Kidney tubule cell (primary cell): ENCODE results near the gene GORASP2.
"Not testable (repeated sequence)": the region's sequence is repeated elsewhere in the genome, so short reads cannot be mapped to it uniquely, and the experiment has no call there.

ENCODE experiments used
- DNase-seq: peaks from one replicate; pipeline ENCODE4 v3.0.0-alpha.2; 2018; ENCODE audit warnings: low spot score

The GORASP2 gene

DNA sequence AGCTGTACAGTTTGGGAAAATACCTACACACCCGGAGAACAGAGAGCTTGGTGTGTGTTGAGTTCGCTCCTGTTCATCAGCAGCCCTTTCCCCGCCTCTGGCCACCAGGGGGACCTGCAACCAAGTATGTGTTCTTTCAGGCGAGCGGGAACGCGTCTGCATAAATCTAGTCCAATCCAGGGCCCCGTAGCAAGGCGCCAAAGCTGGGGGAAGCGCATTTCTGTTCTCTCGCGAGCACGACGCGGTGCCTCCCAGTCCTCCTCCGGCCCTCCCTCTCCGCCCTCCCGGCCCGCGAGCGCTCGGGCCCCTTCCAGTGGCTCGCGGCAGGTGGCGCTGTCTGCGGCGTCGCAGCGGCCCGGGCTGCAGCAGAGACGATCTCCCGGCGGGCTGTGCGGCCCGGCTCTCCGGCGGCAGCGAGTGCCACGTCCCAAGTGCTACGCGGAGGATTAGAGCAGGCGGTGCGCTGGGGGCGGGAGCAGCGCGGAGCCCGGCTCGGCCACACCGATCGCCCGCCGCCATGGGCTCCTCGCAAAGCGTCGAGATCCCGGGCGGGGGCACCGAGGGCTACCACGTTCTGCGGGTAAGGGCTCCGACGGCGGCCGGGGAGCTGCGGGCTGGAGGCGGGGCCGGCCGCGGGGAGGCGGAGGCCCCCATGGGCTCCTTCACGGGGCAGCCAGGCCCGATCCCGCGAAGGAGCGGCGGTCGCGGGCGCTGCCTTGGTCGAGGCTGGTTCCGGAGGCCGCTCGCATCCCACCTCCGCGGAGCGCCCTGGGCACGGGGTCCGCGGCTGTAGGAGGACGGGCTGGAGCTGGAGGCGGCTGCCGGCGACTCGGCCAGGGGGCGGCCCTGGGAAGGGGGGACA, at the start of gene GORASP2:
TSS of gene GORASP2 (plus strand) at position 430 of the 862 bp plus-strand sequence. CDS start at position 518, 88 bp downstream.
- peak; percentile 99 for DNase-seq

DNA sequence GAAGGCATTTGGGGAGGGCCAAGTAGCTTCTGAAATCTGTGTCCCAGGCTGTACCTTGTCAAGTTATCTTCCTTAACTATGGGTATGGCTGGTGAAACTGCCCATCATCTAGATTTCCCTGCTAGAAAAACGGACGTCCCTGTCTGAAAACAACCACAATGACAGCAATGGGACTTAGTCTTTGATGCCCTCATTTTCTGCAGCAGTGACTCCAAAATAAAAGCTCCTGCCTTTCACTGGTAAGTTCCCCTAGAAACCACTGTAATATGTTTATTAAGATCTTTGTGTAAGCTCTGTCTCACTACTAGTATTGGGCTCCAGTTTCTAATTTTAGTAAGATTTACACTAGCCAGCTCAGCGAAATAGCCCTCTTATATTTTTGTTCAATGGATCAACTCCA, 47.2 kb upstream of the GORASP2 start:
- no peak for DNase-seq

DNA sequence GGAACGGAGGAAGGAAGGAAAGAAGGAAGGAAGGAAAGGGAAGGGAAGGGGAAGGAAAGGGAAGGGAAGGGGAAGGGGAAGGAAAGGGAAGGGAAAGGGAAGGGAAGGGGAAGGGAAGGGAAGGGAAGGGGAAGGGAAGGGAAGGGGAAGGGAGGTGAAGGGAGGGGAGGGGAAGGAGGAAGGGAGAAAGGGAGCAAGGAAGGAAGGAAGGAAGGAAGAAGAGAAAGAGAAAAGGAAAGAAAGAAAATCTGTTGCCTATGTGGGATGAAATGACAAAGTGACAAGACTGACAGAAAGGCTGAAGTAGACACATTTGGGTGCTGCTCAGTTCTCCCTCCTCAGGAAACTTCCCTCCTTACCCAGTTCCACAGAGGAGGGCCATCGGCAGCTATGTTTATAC, 46.3 kb upstream of the GORASP2 start:
- no peak for DNase-seq

DNA sequence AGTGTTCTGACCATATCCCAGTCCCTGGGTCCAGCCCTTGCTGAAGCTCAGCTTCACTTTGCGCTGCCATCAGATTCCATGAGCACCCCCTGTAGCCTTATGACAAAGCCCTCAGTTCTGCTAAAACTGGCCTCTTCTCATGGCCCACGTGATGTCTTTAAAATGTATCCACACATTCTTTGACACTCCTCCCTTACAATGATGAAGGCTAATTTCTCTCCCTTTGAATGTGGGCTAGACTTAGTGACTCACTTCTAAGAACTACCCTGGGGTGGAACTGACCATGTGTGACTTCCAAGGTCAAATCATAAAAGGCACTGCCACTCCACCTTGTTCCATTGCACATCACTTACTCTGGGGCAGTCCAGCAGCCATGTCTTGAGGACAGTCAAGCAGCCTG, 45.4 kb upstream of the GORASP2 start:
- peak; percentile 87 for DNase-seq

DNA sequence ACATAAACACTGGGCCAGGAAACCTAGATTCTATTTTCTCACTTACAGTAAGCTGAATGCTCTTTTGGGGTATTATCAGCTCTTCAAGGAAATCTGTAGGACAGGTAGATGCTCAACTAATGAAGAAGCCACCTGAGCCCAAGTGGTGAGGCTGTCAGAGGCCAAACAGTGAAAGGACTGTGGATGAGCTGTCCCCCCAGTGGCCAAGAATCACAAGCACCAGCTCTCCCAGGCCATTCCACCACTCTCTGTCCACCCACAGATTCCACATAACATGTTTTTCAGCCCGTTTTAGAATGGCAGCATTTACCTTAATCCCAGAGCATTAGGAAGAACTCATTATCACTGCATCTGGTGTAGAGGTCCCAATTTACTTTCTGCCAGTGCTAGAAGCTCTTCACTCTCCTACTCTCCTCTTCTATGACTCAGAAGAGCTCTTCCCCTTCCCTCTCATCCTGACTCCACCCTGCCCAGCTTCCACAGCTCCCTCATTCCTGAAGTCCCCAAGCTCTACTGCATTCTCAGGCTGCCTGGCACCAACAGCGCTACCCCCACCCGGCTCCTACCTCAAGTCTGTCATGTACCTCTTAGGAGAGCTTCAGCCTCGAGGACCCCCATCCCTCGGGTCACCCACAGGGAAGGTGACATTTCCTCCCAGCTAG, 43.8 kb upstream of the GORASP2 start:
- DNase-seq = peak; percentile 65

DNA sequence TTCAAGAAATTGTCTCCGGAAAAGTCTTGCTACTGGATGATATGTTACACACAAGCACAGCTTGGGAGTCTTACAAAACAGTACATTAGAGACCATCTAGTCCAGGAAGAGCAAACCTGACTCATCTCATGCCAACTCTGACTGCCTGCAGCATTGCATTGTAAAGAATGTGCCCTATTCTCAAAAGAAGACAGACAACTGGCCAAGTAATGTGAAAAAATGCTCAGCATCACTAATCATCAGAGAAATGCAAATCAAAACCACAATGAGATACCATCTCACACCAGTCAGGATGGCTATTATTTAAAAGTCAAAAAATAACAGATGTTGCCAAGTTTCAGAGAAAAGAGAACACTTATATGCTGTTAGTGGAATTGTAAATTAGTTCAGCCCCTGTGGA, 42.7 kb upstream of the GORASP2 start:
- peak; percentile 93 for DNase-seq

DNA sequence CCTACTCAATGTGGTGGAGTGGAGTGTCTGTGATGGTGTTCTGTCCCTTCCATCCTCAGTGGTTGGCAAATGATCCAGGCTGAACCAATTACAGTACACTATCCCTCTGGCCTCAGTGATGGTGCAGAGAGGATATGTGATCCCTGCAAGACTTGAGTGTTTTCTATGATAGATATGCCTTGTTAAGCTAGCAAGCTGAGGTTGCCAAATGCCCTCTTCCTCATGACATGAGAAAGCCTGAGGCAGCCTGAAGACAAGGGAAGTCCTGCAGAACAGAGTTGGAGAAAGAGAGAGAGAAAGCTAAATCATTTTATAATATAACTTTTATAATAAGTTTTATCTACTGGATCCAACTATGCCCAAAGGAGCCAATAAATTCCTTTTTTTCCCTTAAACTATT, 41.6 kb upstream of the GORASP2 start:
- peak; percentile 26 for DNase-seq

GRCh38 chr2:170887896-170888295, 41.2 kb upstream of the GORASP2 start:
- peak; percentile 57 for DNase-seq

- no peak for DNase-seq
Measured at GRCh38 chr2:170891893-170892292, 37.2 kb upstream of the GORASP2 start.

GRCh38 chr2:170892391-170892951, 36.6 kb upstream of the GORASP2 start:
- no peak for DNase-seq

- DNase-seq = no peak
Measured at GRCh38 chr2:170895023-170895757, 33.9 kb upstream of the GORASP2 start.

DNA sequence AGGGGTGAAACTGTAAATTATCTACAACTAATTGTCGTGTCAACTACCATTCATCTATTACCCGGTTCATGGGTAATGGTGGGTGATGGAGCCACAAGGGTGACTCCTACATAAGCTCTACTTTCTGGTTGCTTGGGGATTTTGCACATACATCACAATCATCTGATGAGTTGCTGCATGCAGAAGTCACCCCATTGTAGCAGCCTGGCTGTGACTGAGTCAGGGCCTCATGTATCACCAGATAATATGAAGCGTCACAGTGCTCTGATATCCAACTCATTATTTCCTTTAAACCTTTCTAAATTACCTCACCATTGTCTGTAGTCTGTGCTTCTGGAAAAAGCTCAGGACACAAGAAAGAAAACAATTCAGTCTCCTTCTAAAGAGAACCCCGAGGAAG, 32.4 kb upstream of the GORASP2 start:
- no peak for DNase-seq

GRCh38 chr2:170897108-170897507, 31.9 kb upstream of the GORASP2 start:
- DNase-seq = no peak

DNA sequence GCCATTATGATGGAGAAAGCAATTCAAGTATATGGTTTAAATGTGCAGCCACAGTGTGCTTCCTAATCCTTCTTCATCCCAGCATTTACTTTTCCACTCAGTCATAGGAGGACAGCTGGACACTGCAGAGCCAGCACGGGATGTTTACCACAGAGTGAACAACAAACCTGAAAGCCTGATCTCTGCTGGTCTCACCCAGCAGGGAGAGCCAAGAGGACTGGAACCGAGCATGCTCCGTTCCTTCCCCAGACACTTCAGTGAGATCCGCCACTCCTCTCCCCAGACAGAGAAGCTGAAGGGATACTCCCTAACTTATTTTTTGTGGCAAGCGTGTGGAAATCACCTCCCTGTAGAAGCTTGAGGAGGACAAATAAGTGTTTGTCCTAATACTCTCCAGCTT, 23.2 kb upstream of the GORASP2 start:
- no peak for DNase-seq

DNA sequence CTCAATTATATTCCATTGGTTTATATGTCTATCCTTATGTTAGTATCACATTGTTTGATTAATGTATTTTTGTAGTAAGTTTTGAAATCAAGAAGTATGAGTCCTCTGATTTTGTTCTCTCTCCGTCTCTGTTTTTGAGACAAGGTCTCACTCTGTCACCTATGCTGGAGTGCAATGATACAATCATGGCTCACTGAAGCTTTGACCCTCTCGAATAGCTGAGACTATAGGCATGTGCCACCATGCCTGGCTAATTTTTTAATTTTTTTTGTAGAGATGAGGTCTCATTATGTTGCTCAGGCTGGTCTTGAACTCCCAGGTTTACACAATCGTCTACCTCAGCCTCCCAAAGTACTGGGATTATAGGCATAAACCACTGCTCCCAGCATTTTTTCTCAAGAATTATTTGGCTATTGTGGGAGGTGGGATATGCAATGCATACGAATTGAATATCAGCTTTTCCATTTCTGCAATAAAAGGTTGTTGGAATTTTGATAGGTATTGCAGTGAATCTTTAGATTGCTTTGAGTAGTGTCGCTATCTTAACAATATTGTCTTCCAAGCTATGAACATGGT, 17.7 kb upstream of the GORASP2 start:
- no peak for DNase-seq

- not testable (repeated sequence) for DNase-seq
Measured at GRCh38 chr2:170914994-170915666, 13.9 kb upstream of the GORASP2 start.

DNA sequence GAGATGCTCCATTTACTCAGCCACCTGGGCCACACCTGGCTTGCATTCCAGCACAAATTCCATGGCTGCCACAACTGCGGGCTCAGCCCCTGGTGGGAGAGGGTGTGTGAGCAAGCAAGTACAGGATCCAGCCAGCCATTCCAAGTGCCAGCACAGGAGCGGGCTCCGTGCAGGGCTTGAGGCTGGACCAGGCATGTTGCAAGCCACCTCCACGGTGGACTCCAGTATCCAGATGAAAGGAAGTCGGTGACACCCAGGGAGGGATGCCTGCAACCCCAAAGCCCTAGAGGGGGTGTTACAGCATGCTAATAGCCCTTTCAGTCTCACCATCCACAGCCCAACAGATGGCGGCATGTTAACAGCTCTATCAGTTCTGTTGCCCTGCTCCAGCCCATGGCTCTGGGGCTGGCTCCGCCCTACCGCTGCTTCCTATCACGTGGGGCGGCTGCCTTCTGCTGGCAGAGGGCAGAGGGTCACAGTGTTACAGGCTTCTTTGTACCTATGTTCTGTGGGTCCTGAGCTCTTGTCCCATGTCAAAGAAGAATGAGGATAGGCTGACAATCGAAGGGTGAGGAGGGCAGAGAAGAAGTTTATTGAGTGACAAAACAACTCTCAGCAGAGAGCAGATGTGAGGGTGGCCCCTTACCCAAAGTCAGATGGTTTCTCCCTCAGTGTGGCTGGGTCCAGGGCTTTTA, 11.7 kb upstream of the GORASP2 start:
- DNase-seq = no peak

- DNase-seq = no peak
Measured at GRCh38 chr2:170917957-170918356, 11.1 kb upstream of the GORASP2 start.

DNA sequence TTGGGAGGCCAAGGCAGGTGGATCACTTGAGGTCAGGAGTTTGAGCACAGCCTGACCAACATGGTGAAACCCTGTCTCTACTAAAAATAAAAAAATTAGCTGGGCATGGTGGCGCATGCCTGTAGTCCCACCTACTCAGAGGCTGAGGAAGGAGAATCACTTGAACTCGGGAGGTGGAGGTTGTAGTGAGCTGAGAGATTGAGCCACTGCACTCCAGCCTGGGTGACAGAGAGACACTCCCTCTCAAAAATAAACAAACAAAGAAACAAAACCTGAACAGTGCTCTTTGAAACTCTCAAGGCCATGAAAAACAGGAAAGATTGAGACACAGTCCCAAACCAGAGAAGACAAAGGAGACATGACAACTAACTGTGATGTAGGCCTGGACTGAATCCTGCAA, 7.2 kb upstream of the GORASP2 start:
- not testable (repeated sequence) for DNase-seq

DNA sequence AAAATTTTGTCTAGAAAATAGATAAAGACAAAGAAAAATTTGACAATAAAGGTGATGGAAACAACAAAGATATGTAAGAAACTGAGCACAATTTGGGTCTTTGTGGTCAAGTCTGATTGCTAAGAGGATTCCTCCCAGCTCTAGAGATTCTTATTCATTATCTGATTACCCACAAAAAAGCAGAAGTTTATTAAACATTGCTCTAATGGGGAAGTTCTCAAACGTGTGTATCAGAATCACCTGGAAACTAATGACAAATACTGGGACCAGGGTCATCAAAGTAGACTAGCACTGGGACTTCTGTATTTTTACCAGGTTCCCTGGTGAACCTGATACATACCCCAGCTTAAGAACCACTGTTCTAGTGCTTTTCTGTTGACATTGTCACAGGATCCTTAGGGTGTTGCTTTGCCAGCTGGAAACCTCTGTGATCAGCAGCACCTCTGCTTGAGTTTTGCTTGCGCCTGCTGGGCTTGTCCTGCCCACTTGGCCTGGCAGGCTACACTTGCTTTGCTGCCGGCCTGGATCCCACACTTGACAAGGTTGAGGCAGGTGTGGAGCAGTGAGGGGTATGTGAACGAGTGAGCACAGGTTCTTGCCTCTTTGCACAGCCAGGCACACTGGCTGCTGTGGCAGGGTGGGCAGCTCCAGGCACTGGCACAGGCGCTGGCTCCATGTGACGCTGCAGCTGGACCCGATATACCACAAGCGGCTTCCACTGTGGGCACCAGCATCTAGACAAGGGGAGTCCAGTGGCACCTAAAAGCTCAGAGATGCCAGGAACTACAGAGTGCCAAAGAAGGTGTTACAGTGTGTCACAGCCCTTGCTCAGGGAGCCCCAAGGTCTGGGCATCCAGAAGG, 6.2 kb upstream of the GORASP2 start:
- DNase-seq = no peak
